GM23338 (cell line): Measurements from ENCODE around the gene PHACTR1. TPM values are rescaled to one million over a fixed set of nuclear protein-coding genes. Genes with fewer than 3 reads are reported as not detected.

Source experiments
- ATAC-seq: fragments of 200-7000 bp; cut with Tn5 transposase; 3 replicates; pipeline ENCODE4 v1.9.1; 2020
- DNase-seq: peaks from one replicate; pipeline ENCODE4 v3.0.0-alpha.2; 2015; ENCODE audit warnings: low spot score
- H2AFZ ChIP-seq: fragments of 200-600 bp; sonication (generic); 2 replicates; pipeline ENCODE4 v1.8.0; 2016; ENCODE audit warnings: antibody characterized with exemption, mild to moderate bottlenecking, moderate library complexity
- H3F3A ChIP-seq: fragments of 200-600 bp; sonication (generic); replicated peaks from 2 replicates; pipeline ENCODE4 v1.8.0; 2017; ENCODE audit warnings: antibody characterized with exemption, mixed run types, low read depth
- H3K27ac ChIP-seq: fragments of 200-600 bp; sonication (generic); 2 replicates; pipeline ENCODE4 v1.6.1; 2016; ENCODE audit warnings: low read depth
- H3K27me3 ChIP-seq: fragments of 200-600 bp; sonication (generic); 2 replicates; pipeline ENCODE4 v1.8.0; 2016; ENCODE audit warnings: mild to moderate bottlenecking, mixed run types, moderate library complexity; ENCODE audit not compliant: insufficient read depth
- H3K36me3 ChIP-seq: fragments of 200-600 bp; sonication (generic); 2 replicates; pipeline ENCODE4 v1.8.0; 2016; ENCODE audit warnings: mild to moderate bottlenecking; ENCODE audit not compliant: insufficient read depth
- H3K4me1 ChIP-seq: fragments of 200-600 bp; sonication (generic); 2 replicates; pipeline ENCODE4 v1.8.0; 2016; ENCODE audit warnings: mild to moderate bottlenecking, moderate library complexity; ENCODE audit not compliant: insufficient read depth
- H3K4me2 ChIP-seq: fragments of 200-600 bp; sonication (generic); 2 replicates; pipeline ENCODE4 v1.7.1; 2017; ENCODE audit warnings: mixed run types
- H3K4me3 ChIP-seq: fragments of 200-600 bp; sonication (generic); 2 replicates; pipeline ENCODE4 v1.6.1; 2016; ENCODE audit warnings: mixed run types
- H3K79me2 ChIP-seq: fragments of 200-600 bp; sonication (generic); replicated peaks from 2 replicates; pipeline ENCODE4 v1.8.0; 2017; ENCODE audit warnings: mild to moderate bottlenecking; ENCODE audit not compliant: insufficient read depth
- H3K9me2 ChIP-seq: fragments of 200-600 bp; sonication (generic); 2 replicates; pipeline ENCODE4 v1.8.0; 2017; ENCODE audit not compliant: insufficient read depth
- H4K20me1 ChIP-seq: fragments of 200-600 bp; sonication (generic); replicated peaks from 2 replicates; pipeline ENCODE4 v1.8.0; 2017; ENCODE audit warnings: mild to moderate bottlenecking; ENCODE audit not compliant: insufficient read depth
- H3K27ac Mint-ChIP-seq: 2 replicates; pipeline ENCODE4 v1.8.0; 2020; ENCODE audit warnings: inconsistent platforms, mild to moderate bottlenecking, moderate library complexity, mixed read lengths
- H3K27me3 Mint-ChIP-seq: 3 replicates; pipeline ENCODE4 v1.8.0; 2022; ENCODE audit warnings: low read depth, mild to moderate bottlenecking, moderate library complexity, mixed read lengths, inconsistent platforms; ENCODE audit not compliant: insufficient read depth, poor library complexity
- H3K36me3 Mint-ChIP-seq: 3 replicates; pipeline ENCODE4 v1.8.0; 2021; ENCODE audit warnings: low read depth, mild to moderate bottlenecking, inconsistent platforms, moderate library complexity, mixed read lengths
- H3K4me1 Mint-ChIP-seq: 3 replicates; pipeline ENCODE4 v1.8.0; 2020; ENCODE audit warnings: mild to moderate bottlenecking, inconsistent platforms, mixed read lengths
- H3K4me3 Mint-ChIP-seq: 3 replicates; pipeline ENCODE4 v1.8.0; 2021; ENCODE audit warnings: moderate library complexity, mild to moderate bottlenecking, inconsistent platforms, mixed read lengths
- H3K9me3 Mint-ChIP-seq: 3 replicates; pipeline ENCODE4 v1.8.0; 2020; ENCODE audit warnings: moderate library complexity, mild to moderate bottlenecking, inconsistent platforms, mixed read lengths
- CREB1 ChIP-seq: fragments of 250-450 bp; sonication (Bioruptor Pico); IDR thresholded peaks from 2 replicates; pipeline ENCODE4 v1.5.0; 2020; ENCODE audit warnings: low read depth, mild to moderate bottlenecking, moderate library complexity
- JUNB ChIP-seq: IDR thresholded peaks from one replicate; pipeline ENCODE4 v1.6.1; 2016; ENCODE audit warnings: antibody characterized with exemption; ENCODE audit not compliant: unreplicated experiment
- POLR2AphosphoS5 ChIP-seq: IDR thresholded peaks from 2 replicates; pipeline ENCODE4 v1.6.1; 2016; ENCODE audit warnings: antibody characterized with exemption, low read depth
- REST ChIP-seq: IDR thresholded peaks from one replicate; pipeline ENCODE4 v1.6.1; 2018; ENCODE audit warnings: antibody characterized with exemption; ENCODE audit not compliant: unreplicated experiment
- STAT1 ChIP-seq: IDR thresholded peaks from one replicate; pipeline ENCODE4 v1.6.1; 2016; ENCODE audit warnings: antibody characterized with exemption; ENCODE audit not compliant: unreplicated experiment
- ZNF114 ChIP-seq: fragments of 250-450 bp; sonication (Bioruptor Pico); IDR thresholded peaks from 2 replicates; pipeline ENCODE4 v1.5.0; 2020; ENCODE audit warnings: mild to moderate bottlenecking, moderate library complexity
- ZNF462 ChIP-seq: fragments of 250-450 bp; sonication (Bioruptor Pico); IDR thresholded peaks from 2 replicates; pipeline ENCODE4 v1.5.0; 2020; ENCODE audit warnings: mild to moderate bottlenecking, moderate library complexity
- polyA plus RNA-seq: library from polyadenylated mRNA; unstranded; fragments of >200 nt; fragmentation: Nextera tagmentation; extraction: Ambion mirVana; gene quantifications from 2 replicates; pipeline ENCODE4 v1.2.1, GENCODE V29; 2016
- total RNA-seq: library from RNA; depleted of rRNA; stranded (reverse); fragments of >200 nt; shearing (Covaris generic); gene quantifications from 2 replicates; pipeline ENCODE4 v1.2.3, GENCODE V29; 2014

PHACTR1 gene
- total and polyA plus RNA-seq, 2 experiments from 2014 or later, result 5.9 to 19.3 TPM

GRCh38 chr6:13297391-13297790 is 580.8 kb downstream of the PHACTR1 start:
- Histone ChIP-seq H3K4me2 (no peak overlapping the region), H3F3A (no peaks in the 10 kb centered on the region), H3K9me2 (no peaks in the 10 kb centered on the region), H3K27ac (no peak overlapping the region), H3K27me3 (no peaks in the 10 kb centered on the region), H3K36me3 (peaks cover 9% of the 10 kb centered on the region), H3K4me1 (no peaks in the 10 kb centered on the region), H3K79me2 (no peaks in the 10 kb centered on the region; the same call in 1 of the 2 replicates), H3K4me3 (no peak overlapping the region), H2AFZ (no peak overlapping the region), H4K20me1 (0 out of 2 replicates have a peak, but pooled peaks cover 3% of the 10 kb centered on the region)
- Mint-ChIP-seq H3K4me3 (no peak overlapping the region), H3K36me3 (peaks cover 48% of the 10 kb centered on the region), H3K27me3 (no peaks in the 10 kb centered on the region), H3K4me1 (no peaks in the 10 kb centered on the region; the same call in 2 of the 3 replicates), H3K9me3 (no peaks in the 10 kb centered on the region), H3K27ac (no peak overlapping the region)
- no peak for ATAC-seq
- DNase-seq, result no peak
- TF ChIP-seq JUNB (no peak), ZNF462 (no peak), POLR2AphosphoS5 (no peak)

GRCh38 chr6:13298446-13298845 is 581.9 kb downstream of the PHACTR1 start:
- ATAC-seq (no peak), DNase-seq (no peak)
- Histone ChIP-seq H3K4me1 (no peaks in the 10 kb centered on the region), H3K4me2 (no peak overlapping the region), H4K20me1 (0 out of 2 replicates have a peak, but pooled peaks cover 3% of the 10 kb centered on the region), H3K9me2 (no peaks in the 10 kb centered on the region), H3F3A (no peaks in the 10 kb centered on the region), H3K27me3 (no peaks in the 10 kb centered on the region), H2AFZ (no peak overlapping the region), H3K27ac (no peak overlapping the region), H3K79me2 (no peaks in the 10 kb centered on the region; the same call in 1 of the 2 replicates), H3K4me3 (no peak overlapping the region), H3K36me3 (peaks cover 15% of the 10 kb centered on the region)
- no peaks in the 10 kb centered on the region; the same call in 2 of the 3 replicates for H3K4me1 Mint-ChIP-seq
- peaks cover 4% of the 10 kb centered on the region for H3K27me3 Mint-ChIP-seq
- H3K27ac Mint-ChIP-seq, result no peak overlapping the region
- H3K9me3 Mint-ChIP-seq, result no peaks in the 10 kb centered on the region
- H3K4me3 Mint-ChIP-seq, result no peak overlapping the region
- no peak for TF ChIP-seq CREB1 (CRISPR knock-in tag)
- no peak for TF ChIP-seq REST
- TF ChIP-seq JUNB, result no peak
- TF ChIP-seq STAT1, result no peak
- TF ChIP-seq ZNF114, result no peak
- H3K36me3 Mint-ChIP-seq, result peaks cover 50% of the 10 kb centered on the region
